22Rv1 (cell line): ENCODE data around the gene C6orf89.
"Not testable (repeated sequence)": the region's sequence is repeated elsewhere in the genome, so short reads cannot be mapped to it uniquely, and the experiment has no call there.

Experiments
- ZFX ChIP-seq: fragments of 450-650 bp; IDR thresholded peaks from 2 replicates; pipeline ENCODE4 v1.6.1; 2017; ENCODE audit warnings: antibody characterized with exemption, borderline replicate concordance
- TF ChIP-seq, protein P1 (sequence below): fragments of 450-650 bp; IDR thresholded peaks from 2 replicates; pipeline ENCODE4 v1.5.1; 2017; ENCODE audit warnings: mild to moderate bottlenecking

DNA sequence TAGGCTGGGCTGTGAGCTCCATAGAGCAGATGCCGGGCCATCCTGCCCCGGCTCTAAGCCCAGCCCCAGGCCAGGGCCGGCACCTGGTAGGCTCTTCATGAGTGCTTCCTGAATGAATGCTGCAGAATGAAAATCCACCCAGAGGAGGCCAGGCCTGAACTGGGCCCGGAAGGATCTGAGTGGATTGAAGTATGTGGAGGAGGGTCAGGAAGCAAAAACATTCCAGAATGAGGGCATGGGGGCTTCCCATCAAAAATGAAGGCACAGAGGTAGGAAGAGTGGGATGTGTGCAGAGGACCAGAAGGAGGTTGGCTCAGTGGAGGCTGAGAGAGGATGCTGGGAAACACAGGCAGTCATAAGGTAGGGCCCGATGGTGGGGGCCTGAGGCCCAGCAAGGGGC lies 53.3 kb downstream of the C6orf89 start:
- TF ChIP-seq, protein P1, sequence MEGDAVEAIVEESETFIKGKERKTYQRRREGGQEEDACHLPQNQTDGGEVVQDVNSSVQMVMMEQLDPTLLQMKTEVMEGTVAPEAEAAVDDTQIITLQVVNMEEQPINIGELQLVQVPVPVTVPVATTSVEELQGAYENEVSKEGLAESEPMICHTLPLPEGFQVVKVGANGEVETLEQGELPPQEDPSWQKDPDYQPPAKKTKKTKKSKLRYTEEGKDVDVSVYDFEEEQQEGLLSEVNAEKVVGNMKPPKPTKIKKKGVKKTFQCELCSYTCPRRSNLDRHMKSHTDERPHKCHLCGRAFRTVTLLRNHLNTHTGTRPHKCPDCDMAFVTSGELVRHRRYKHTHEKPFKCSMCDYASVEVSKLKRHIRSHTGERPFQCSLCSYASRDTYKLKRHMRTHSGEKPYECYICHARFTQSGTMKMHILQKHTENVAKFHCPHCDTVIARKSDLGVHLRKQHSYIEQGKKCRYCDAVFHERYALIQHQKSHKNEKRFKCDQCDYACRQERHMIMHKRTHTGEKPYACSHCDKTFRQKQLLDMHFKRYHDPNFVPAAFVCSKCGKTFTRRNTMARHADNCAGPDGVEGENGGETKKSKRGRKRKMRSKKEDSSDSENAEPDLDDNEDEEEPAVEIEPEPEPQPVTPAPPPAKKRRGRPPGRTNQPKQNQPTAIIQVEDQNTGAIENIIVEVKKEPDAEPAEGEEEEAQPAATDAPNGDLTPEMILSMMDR: not testable (repeated sequence)
- not testable (repeated sequence) for TF ChIP-seq ZFX
